GM19099 (cell line): ENCODE results near the gene COG5.

Source experiments
- POLR2A ChIP-seq: IDR thresholded peaks from 3 replicates; pipeline ENCODE4 v1.6.1; 2011; ENCODE audit warnings: low read depth; ENCODE audit not compliant: insufficient read length; ENCODE audit errors: extremely low read depth

COG5 gene

GRCh38 chr7:107359520-107360316 lies 204.0 kb downstream of the COG5 start:
- TF ChIP-seq POLR2A: no peak

DNA sequence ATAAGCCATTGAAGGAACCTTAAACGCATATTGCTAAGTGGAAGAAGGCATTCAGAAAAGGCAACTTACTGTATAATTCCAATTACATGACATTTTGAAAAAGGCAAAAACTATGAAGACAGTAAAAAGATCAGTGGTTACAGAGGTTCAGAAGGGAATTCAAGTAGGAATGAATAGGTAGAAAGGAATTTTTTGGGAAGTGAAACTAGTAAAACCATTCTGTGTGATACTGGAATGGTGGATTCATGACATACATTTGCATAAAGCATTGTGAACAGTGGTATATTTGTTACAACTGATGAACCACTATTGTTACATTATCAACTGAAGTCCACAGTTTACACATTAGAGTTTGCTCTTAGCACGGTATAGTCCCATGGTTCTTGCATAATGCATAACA lies 208.1 kb downstream of the COG5 start:
- TF ChIP-seq POLR2A: no peak

DNA sequence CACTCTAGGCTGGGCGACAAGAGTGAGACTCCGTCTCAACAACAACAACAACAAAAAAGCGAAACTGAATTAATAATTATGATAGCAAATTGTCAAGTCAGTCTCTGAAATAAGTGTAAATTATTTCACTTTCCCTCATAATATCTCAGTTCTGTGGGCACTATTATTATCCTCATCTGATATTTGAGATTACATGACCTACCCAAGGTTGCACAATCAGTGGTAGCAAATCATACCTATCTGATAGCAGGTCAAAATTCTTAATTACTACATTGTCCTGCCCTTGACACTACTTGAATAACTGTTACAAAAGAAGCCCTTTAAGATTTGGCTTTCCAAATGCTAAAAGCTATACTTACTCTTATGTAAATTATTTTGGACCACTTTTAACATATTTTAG lies 209.1 kb downstream of the COG5 start:
- no peak for TF ChIP-seq POLR2A

DNA sequence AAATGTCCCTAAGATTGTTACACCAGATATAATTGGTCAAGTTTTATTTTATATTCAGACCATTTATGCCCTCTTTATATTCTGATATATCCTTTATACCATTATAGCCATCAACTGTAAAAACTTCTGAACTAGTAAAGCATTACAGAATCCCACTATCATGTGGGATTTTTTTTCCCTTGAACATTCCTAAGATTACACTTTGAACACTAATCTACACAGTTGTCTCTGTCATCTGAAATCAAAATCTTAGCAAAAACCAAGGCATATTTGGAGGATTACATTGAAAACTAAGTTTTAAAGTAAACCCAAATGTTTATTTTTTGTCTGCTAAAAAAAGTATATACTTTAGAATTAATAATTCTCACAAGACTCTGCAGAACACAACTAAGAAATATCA lies 210.0 kb downstream of the COG5 start:
- no peak for TF ChIP-seq POLR2A

DNA sequence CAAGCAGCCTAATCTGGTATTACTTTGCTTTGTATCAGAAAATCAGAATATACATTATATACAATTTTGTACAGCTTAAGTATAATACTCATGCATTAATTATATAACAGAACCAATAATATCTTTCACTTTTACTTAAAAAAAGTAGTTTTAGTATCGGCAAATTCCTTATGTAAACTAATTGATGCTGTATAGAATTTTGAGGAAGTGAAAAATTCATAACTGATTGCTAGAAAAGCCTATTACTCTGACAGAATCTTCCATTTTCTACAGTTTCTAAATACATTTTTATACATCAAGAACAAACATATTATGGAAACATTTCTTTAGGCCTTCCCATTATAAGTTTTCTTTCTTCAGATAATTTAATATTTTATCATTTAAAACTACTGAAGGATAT lies 217.8 kb downstream of the COG5 start:
- TF ChIP-seq POLR2A: no peak

DNA sequence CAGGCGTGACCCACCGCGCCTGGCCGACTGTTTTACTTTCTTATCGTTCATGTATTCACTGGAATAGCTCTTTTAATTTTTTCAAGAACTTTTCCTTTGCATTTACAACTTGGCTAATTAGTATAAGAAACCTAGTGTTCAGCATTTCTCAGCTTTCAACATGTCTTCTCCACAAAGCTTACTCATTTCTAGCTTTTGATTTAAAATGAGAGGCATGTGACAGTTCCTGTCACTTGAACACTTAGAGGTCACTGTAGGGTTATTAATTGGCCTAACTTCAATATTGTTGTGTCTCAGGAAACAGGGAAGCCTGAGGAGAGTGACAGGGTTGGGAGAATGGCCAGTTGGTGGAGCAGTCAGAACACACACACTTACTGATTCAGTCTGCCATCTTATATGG lies 218.9 kb downstream of the COG5 start:
- TF ChIP-seq POLR2A: no peak

DNA sequence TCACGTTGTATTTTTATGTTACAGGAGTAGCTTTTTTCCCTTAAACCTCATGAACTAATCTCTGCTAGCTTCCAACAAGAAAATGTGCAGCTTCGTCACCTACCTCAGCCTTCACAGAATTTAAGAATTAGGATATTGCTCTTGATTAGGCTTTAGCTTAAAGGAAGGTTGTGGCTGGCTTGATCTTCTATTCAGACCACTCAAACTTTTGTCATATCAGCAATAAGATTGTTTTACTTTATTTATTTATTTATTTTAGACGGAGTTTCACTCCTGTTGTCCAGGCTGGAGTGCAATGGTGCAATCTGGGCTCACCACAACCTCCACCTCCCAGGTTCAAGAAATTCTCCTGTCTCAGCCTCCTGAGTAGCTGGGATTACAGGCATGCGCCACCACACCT lies 219.4 kb downstream of the COG5 start:
- no peak for TF ChIP-seq POLR2A

DNA sequence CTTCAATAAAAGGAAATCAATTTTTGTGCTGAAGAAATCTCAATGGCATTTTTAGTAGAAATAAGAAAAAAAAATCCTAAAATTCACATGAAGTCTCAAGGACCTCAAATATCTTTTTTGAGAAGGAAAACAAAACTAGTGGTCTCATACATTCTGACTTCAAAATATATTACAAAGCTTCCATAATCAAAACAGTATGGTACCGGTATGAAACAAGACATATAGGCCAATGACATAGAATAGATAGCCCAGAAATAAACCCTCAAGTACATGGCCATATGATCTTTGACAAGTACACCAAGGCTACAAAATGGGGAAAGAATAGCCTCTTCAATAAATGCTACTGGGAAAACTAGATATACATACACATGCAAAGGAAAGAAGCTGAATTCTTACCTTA lies 225.6 kb downstream of the COG5 start:
- no peak for TF ChIP-seq POLR2A

DNA sequence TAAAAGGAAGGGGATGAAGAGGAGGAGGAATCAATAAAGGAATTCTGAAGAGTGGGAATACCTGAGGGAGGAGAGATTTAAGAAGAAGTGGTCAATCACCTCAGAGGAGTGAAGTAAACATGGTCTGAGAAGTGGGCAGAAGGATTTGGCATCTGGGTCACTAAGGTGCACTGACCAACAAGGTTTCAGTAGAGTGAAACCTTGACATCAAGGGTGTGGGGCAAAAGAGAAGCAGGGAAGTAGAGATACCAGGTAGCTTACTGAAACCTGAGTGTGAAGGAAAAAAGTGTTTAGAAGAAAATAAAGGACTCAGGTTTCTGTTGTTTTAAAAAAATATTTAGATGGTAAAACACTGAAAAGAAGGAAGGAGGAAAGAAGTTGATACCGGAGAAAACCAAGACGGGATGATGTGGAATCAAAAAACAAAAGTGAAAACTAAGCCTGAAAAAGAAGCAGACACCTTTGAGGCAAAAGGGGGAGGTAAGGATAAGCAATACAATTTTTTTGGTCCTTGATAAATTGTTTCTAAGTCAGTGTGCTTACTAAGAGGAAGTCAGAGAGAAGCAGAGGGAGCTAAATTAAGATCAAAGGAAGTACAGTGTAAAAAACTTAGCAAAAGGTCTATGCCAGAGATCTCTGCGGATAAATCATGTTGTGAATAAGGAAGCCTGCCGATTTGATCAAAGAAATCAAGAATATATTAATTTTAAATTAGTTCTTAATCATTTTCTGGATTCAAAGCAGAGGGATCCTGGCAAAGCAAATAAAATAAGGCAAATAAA lies 231.0 kb downstream of the COG5 start:
- no peak for TF ChIP-seq POLR2A

DNA sequence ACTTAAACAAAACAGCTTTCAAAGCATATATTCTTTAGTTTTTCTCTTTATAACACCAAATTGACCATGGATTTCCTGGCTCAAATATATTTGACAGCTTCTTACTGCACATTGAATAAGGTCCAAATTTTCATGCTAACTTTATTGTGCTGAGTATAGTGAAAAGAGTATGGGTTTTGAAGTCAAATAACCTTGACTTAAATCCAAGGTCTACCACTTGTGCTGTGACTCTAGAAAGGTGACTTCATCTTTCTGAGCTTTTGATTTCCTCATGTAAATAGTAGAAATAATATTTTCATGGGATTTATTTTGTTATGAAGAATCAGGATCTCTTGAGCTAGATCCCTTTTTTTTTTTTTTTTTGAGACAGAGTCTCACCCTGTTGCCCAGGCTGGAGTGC lies 233.2 kb downstream of the COG5 start:
- no peak for TF ChIP-seq POLR2A

- TF ChIP-seq POLR2A: no peak
Observed at GRCh38 chr7:107327986-107328569, 235.6 kb downstream of the COG5 start.

DNA sequence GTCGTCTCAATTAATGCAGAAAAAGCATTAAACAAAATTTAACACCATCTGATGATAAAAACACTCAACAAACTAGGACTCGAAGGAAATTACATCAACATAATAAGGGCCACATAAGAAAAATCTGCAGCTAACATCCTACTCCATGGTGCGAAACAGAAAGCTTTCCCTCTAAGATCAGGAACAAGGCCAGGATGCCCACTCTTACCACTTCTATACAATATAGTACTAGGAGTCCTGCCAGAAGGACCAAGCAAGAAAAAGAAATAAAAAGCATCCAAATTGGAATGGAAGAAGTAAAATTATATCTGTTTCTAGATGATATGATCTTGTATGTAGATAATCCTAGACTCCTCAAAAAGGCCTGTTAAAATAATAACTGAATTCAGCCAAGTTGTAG lies 237.7 kb downstream of the COG5 start:
- no peak for TF ChIP-seq POLR2A

DNA sequence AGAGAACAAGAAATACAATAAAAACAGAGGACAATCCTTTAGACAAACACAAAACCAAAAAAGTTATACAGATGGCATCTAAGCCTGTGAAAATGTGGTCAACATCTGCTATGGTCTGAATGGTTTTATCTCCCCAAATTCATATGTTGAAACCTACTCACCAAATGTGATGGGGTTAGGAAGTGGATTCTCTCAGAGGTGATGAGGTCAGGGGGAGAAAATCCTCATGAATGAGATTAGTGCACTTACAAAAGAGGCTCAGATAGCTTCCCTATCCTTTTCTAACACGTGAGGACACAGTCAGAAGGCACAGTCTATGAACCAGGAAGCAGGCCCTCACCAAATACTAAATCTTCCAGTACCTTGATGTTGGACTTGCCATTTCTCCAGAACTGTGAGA lies 241.7 kb downstream of the COG5 start:
- TF ChIP-seq POLR2A: no peak

- no peak for TF ChIP-seq POLR2A
Observed at GRCh38 chr7:107321611-107322010, 242.1 kb downstream of the COG5 start.

- TF ChIP-seq POLR2A: no peak
Observed at GRCh38 chr7:107319724-107320228, 243.9 kb downstream of the COG5 start.
